Natural killer cell (primary cell): ENCODE data around the gene FNDC7. TPM values are rescaled to one million over a fixed set of nuclear protein-coding genes. Genes with fewer than 3 reads are reported as not detected.

Experiments used
- ATAC-seq, 3 donors: fragments of 150-1000 bp in 2 of 3; fragments of 200-7000 bp in 1 of 3; cut with Tn5 transposase; 1 replicate in 1 of 3; 2 replicates in 2 of 3; pipeline ENCODE4 v1.10.0; 2021; ENCODE audit warnings: mild to moderate bottlenecking in 2 of 3, moderate library complexity in 2 of 3
- DNase-seq, 2 donors: peaks; one replicate each; pipeline versions ENCODE4 v3.0.0 to v3.0.0-alpha.2; 2013 to 2021; ENCODE audit warnings: mixed read lengths in 1 of 2
- H3K27ac ChIP-seq: one replicate; pipeline ENCODE4 v1.5.1; 2013; ENCODE audit warnings: mild to moderate bottlenecking, low read length
- H3K27me3 ChIP-seq: one replicate; pipeline ENCODE4 v1.6.1; 2013; ENCODE audit warnings: low read length; ENCODE audit not compliant: control insufficient read depth, insufficient read depth
- H3K36me3 ChIP-seq: one replicate; pipeline ENCODE4 v1.6.1; 2013; ENCODE audit warnings: low read length; ENCODE audit not compliant: control insufficient read depth, insufficient read depth
- H3K4me1 ChIP-seq: one replicate; pipeline ENCODE4 v1.6.1; 2013; ENCODE audit warnings: low read length; ENCODE audit not compliant: control insufficient read depth, insufficient read depth
- H3K4me3 ChIP-seq: one replicate; pipeline ENCODE4 v1.5.1; 2013; ENCODE audit warnings: low read length
- H3K9me3 ChIP-seq: one replicate; pipeline ENCODE4 v1.6.1; 2013; ENCODE audit warnings: low read length; ENCODE audit not compliant: control insufficient read depth, insufficient read depth
- H3K27ac Mint-ChIP-seq, 2 donors: one replicate each; pipeline ENCODE4 v1.8.0; 2022; ENCODE audit warnings: mild to moderate bottlenecking in 2 of 2, mixed read lengths in 2 of 2, moderate library complexity in 1 of 2
- H3K27me3 Mint-ChIP-seq, 2 donors: one replicate each; pipeline ENCODE4 v1.8.0; 2022; ENCODE audit warnings: low read depth in 2 of 2, mixed read lengths in 2 of 2
- H3K36me3 Mint-ChIP-seq: one replicate; pipeline ENCODE4 v1.8.0; 2022; ENCODE audit warnings: mixed read lengths
- H3K4me1 Mint-ChIP-seq, 2 donors: one replicate each; pipeline ENCODE4 v1.8.0; 2022; ENCODE audit warnings: mixed read lengths in 2 of 2
- H3K4me3 Mint-ChIP-seq: one replicate; pipeline ENCODE4 v1.8.0; 2022; ENCODE audit warnings: mild to moderate bottlenecking, moderate library complexity, mixed read lengths
- H3K9me3 Mint-ChIP-seq, 2 donors: one replicate each; pipeline ENCODE4 v1.8.0; 2022; ENCODE audit warnings: mixed read lengths in 2 of 2
- WGBS: methylation state at CpG from one replicate; pipeline ENCODE4 v1.1.7; 2013; ENCODE audit warnings: missing lambda C conversion rate; ENCODE audit not compliant: insufficient coverage; 5-methylcytosine and 5-hydroxymethylcytosine counted together
- intact Hi-C: fragments of 100-400 bp; cut with micrococcal nuclease; formaldehyde crosslinking; loops from one replicate; pipeline ENCODE4 v1.14.2; 2022
- total RNA-seq, 4 donors: library from RNA; stranded (reverse); fragments of 120-200 nt in 1 of 4; gene quantifications; one replicate each; pipeline versions ENCODE4 v1.2.3 to v1.2.4, GENCODE V29; 2013 to 2022
- TF ChIP-seq, protein P1 (sequence below): fragments of 200-600 bp; IDR thresholded peaks from one replicate; pipeline ENCODE4 v1.8.0; 2022; ENCODE audit warnings: antibody characterized with exemption

The FNDC7 gene
- total RNA-seq, 3 donors from 2014 or later (not counting 1 experiment from before 2014, with no cell fraction given) = 0.14 to 0.43 TPM; not detected in 1

DNA sequence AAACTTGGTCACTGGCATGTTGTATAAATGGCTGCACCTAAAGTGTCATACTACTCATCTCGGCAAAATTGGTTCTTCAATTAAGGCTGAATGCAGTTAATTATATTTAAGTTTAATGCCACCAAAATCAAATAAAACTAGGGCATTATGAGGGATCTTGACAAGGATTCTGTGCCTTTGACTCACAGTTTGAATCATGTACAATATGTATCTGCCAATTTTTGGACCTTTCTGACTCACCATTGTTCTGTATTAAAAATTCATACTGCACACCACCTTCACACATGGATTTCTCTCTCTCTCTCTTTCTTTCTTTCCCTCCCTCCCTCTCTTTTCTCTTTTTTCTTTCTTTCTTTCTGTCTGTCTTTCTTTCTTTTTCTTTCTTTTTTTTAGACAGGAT, 19.7 kb downstream of the FNDC7 start:
- DNase-seq (no peak), ATAC-seq (no peak)
- WGBS = 67% methylated on average over 1 of the region's 1 CpG
- Mint-ChIP-seq H3K36me3 (no peaks in the 10 kb centered on the region), H3K27ac (no peak overlapping the region), H3K4me1 (no peaks in the 10 kb centered on the region), H3K4me3 (no peak overlapping the region), H3K27me3 (peaks cover 14 to 15% of the 10 kb centered on the region in 2 donors), H3K9me3 (no peaks in the 10 kb centered on the region)
- H3K27ac ChIP-seq = no peak overlapping the region
- H3K4me1 ChIP-seq = no peaks in the 10 kb centered on the region
- H3K27me3 ChIP-seq = no peaks in the 10 kb centered on the region
- TF ChIP-seq, protein P1, sequence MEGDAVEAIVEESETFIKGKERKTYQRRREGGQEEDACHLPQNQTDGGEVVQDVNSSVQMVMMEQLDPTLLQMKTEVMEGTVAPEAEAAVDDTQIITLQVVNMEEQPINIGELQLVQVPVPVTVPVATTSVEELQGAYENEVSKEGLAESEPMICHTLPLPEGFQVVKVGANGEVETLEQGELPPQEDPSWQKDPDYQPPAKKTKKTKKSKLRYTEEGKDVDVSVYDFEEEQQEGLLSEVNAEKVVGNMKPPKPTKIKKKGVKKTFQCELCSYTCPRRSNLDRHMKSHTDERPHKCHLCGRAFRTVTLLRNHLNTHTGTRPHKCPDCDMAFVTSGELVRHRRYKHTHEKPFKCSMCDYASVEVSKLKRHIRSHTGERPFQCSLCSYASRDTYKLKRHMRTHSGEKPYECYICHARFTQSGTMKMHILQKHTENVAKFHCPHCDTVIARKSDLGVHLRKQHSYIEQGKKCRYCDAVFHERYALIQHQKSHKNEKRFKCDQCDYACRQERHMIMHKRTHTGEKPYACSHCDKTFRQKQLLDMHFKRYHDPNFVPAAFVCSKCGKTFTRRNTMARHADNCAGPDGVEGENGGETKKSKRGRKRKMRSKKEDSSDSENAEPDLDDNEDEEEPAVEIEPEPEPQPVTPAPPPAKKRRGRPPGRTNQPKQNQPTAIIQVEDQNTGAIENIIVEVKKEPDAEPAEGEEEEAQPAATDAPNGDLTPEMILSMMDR = no peak
- no peak overlapping the region for H3K4me3 ChIP-seq
- no peaks in the 10 kb centered on the region for H3K9me3 ChIP-seq
- no peaks in the 10 kb centered on the region for H3K36me3 ChIP-seq
- intact Hi-C loops = no loop called here

- Histone ChIP-seq H3K27ac (no peak overlapping the region), H3K27me3 (no peaks in the 10 kb centered on the region), H3K4me3 (no peak overlapping the region), H3K9me3 (no peaks in the 10 kb centered on the region), H3K36me3 (no peaks in the 10 kb centered on the region), H3K4me1 (no peaks in the 10 kb centered on the region)
- ATAC-seq = no peak
- WGBS = 100% methylated on average over 1 of the region's 1 CpG
- no peak for DNase-seq
- Mint-ChIP-seq H3K4me3 (no peak overlapping the region), H3K9me3 (no peaks in the 10 kb centered on the region), H3K36me3 (no peaks in the 10 kb centered on the region), H3K27ac (no peak overlapping the region), H3K4me1 (no peaks in the 10 kb centered on the region), H3K27me3 (peaks cover 11 to 14% of the 10 kb centered on the region in 2 donors)
- intact Hi-C loops = no loop called here
- TF ChIP-seq, protein P1 = no peak
These were observed 21.6 kb downstream of the FNDC7 start for GRCh38 chr1:108734171-108734865.

DNA sequence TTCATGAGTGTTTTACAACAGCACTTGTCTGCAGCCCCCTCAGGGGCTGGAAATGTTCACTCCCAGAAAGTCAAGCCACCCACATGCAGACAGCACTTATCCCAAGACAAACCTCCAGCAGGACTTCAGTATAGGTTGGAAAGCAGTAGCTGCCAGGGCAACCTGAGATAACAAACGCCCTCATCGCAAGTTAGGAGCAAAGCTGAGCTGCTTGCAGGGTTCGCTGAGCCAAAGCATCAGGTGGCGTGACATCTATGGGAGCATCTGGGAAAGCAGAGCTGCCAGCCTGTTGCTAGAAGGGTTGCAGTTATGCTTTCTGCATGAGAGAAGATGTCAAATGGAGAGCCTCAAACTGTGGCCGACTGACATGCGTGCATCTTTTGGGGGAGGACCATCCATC, 29.5 kb downstream of the FNDC7 start:
- H3K4me1 ChIP-seq = peaks cover 5% of the 10 kb centered on the region
- no peak overlapping the region for H3K27ac ChIP-seq
- H3K27me3 ChIP-seq = no peaks in the 10 kb centered on the region
- no peak overlapping the region for H3K4me3 ChIP-seq
- peaks cover 3 to 8% of the 10 kb centered on the region in 2 donors for H3K27me3 Mint-ChIP-seq
- no peaks in the 10 kb centered on the region for H3K36me3 ChIP-seq
- no peak for DNase-seq
- H3K9me3 ChIP-seq = no peaks in the 10 kb centered on the region
- H3K36me3 Mint-ChIP-seq = peaks cover 5% of the 10 kb centered on the region
- peaks cover 11 to 13% of the 10 kb centered on the region in 2 donors for H3K4me1 Mint-ChIP-seq
- WGBS = 98% methylated on average over 6 of the region's 6 CpGs
- TF ChIP-seq, protein P1 = no peak
- intact Hi-C loops = no loop called here
- ATAC-seq = no peak
- no peaks in the 10 kb centered on the region for H3K9me3 Mint-ChIP-seq
- H3K4me3 Mint-ChIP-seq = no peak overlapping the region
- H3K27ac Mint-ChIP-seq = no peak overlapping the region

DNA sequence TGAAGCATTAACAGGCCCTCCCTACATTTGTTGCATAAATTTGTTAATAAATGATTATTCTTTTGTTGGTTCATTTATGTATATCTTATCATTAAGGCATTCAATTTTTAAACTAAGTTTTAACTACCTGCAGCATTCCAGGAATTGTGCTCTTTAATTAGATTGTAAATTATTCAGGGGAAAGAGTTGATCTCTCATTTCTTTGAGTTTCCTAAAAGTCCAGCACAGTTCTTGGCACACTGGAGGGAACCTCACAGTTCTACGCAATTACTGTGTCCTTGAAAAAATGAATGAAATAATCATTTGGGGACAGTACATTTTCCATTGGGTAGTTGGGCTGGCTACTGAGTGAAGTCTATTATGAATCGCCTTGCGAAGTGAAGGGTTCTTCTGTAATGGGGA, 33.3 kb downstream of the FNDC7 start:
- intact Hi-C loops = loop anchor here (1.0 to 5.0 kb wide), 2 partner anchors 99 to 346 kb away; partner anchors contain the start of gene TMEM167B
- peaks cover 5% of the 10 kb centered on the region for H3K36me3 ChIP-seq
- Mint-ChIP-seq H3K9me3 (no peaks in the 10 kb centered on the region), H3K4me1 (peaks cover 34 to 35% of the 10 kb centered on the region in 2 donors), H3K36me3 (peaks cover 7% of the 10 kb centered on the region), H3K27me3 (peaks cover 3 to 8% of the 10 kb centered on the region in 2 donors), H3K4me3 (peak overlapping the region; percentile 100), H3K27ac (peak overlapping the region; percentile 97 to 100)
- H3K27me3 ChIP-seq = no peaks in the 10 kb centered on the region
- no peaks in the 10 kb centered on the region for H3K9me3 ChIP-seq
- peak overlapping the region; percentile 99 for H3K27ac ChIP-seq
- no peak for ATAC-seq
- TF ChIP-seq, protein P1 = no peak
- no peak for DNase-seq
- H3K4me1 ChIP-seq = peaks cover 13% of the 10 kb centered on the region
- H3K4me3 ChIP-seq = no peak overlapping the region
- 54% methylated on average over 3 of the region's 3 CpGs for WGBS
